ENCODE data around the gene ZNF232.
"Not testable (repeated sequence)": the region's sequence is repeated elsewhere in the genome, so short reads cannot be mapped to it uniquely, and the experiment has no call there.

The ZNF232 gene

DNA sequence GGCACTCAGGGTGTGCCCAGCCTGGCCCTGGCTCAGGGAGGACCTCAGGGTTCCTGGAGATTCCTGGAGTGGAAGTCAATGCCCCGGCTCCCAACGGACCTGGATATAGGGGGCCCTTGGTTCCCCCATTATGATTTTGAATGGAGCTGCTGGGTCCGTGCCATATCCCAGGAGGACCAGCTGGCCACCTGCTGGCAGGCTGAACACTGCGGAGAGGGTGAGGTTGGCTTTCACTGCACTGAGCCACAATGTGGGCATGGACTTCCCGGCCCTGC, 27.7 kb upstream of the ZNF232 start:
- no peaks in the 10 kb centered on the region for H3K79me2 ChIP-seq (ENCODE audit: insufficient read depth, low read length)
- H3K4me1 ChIP-seq (ENCODE audit: insufficient read depth, low read length, poor library complexity, severe bottlenecking): no peaks in the 10 kb centered on the region
- H2AFZ ChIP-seq (ENCODE audit: low read length): no peak overlapping the region
- no peaks in the 10 kb centered on the region for H3F3A ChIP-seq (ENCODE audit: low read depth)
- TF ChIP-seq EZH2phosphoT487 (IDR thresholded peaks at IDR 0.05; ENCODE audit: borderline replicate concordance): no peak
- TF ChIP-seq, protein P1, sequence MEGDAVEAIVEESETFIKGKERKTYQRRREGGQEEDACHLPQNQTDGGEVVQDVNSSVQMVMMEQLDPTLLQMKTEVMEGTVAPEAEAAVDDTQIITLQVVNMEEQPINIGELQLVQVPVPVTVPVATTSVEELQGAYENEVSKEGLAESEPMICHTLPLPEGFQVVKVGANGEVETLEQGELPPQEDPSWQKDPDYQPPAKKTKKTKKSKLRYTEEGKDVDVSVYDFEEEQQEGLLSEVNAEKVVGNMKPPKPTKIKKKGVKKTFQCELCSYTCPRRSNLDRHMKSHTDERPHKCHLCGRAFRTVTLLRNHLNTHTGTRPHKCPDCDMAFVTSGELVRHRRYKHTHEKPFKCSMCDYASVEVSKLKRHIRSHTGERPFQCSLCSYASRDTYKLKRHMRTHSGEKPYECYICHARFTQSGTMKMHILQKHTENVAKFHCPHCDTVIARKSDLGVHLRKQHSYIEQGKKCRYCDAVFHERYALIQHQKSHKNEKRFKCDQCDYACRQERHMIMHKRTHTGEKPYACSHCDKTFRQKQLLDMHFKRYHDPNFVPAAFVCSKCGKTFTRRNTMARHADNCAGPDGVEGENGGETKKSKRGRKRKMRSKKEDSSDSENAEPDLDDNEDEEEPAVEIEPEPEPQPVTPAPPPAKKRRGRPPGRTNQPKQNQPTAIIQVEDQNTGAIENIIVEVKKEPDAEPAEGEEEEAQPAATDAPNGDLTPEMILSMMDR (conservative IDR thresholded peaks at IDR 0.05; ENCODE audit: low read length): no peak
- H4K20me1 ChIP-seq (ENCODE audit: insufficient read depth, low read length, poor library complexity, severe bottlenecking): no peaks in the 10 kb centered on the region
- no peak overlapping the region for H3K4me3 ChIP-seq (ENCODE audit: low read length, poor library complexity, severe bottlenecking)
- no peaks in the 10 kb centered on the region for H3K9me2 ChIP-seq (replicated peaks; ENCODE audit: low read depth, low read length)
- no peak overlapping the region for H3K4me2 ChIP-seq (ENCODE audit: low read depth, low read length, poor library complexity, severe bottlenecking)
- no peak overlapping the region for H3K9ac ChIP-seq (ENCODE audit: low read depth, low read length, poor library complexity, severe bottlenecking)
- no peaks in the 10 kb centered on the region for H3K36me3 ChIP-seq (ENCODE audit: insufficient read depth, low read length)
- H3K9me3 ChIP-seq (ENCODE audit: insufficient read depth, low read depth, low read length): no peaks in the 10 kb centered on the region
- H3K27me3 ChIP-seq (ENCODE audit: insufficient read depth, low read length, poor library complexity, severe bottlenecking): no peaks in the 10 kb centered on the region

DNA sequence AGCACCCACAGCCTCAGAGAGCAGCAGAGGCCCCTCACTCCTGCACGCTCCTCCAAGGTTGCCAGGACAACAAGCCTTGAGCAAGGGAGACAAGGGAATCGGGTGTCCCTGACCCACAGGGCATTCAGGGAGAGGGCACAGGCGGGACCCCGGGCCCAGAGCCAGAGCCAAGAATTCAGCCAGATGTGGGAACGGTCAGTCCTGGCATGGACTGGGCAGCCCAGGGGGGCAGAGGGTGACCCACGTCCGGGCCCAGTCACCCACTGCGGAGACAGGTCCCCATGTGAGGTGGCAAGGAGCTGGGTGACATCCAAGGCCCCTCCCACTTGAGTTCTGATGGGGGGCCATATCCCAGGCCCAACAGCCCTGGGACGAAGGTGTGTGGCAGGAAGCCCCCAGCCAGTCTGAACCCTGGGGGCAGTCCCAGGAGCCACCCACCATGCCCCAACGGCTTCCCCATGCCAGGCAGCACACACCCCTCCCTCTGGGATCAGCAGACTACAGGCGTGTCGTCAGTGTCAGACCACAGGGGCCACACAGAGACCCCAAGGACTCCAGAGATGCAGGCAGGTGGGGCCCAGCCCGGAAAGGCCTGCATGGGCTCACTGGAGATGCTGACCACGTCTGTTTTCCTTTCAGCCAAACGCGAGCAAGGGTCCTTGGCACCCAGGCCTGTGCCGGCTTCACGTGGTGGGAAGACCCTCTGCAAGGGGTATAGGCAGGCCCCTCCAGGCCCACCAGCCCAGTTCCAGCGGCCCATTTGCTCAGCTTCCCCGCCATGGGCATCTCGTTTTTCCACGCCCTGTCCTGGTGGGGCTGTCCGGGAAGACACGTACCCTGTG, 27.2 kb upstream of the ZNF232 start:
- Histone ChIP-seq H3K4me3 (ENCODE audit: low read length, poor library complexity, severe bottlenecking) (no peak overlapping the region), H3K36me3 (ENCODE audit: insufficient read depth, low read length) (no peaks in the 10 kb centered on the region), H2AFZ (ENCODE audit: low read length) (no peak overlapping the region), H3K9ac (ENCODE audit: low read depth, low read length, poor library complexity, severe bottlenecking) (no peak overlapping the region), H3K4me2 (ENCODE audit: low read depth, low read length, poor library complexity, severe bottlenecking) (no peak overlapping the region), H3K9me3 (ENCODE audit: insufficient read depth, low read depth, low read length) (no peaks in the 10 kb centered on the region), H3K9me2 (replicated peaks; ENCODE audit: low read depth, low read length) (no peaks in the 10 kb centered on the region), H3K79me2 (ENCODE audit: insufficient read depth, low read length) (no peaks in the 10 kb centered on the region), H3K4me1 (ENCODE audit: insufficient read depth, low read length, poor library complexity, severe bottlenecking) (no peaks in the 10 kb centered on the region), H4K20me1 (ENCODE audit: insufficient read depth, low read length, poor library complexity, severe bottlenecking) (no peaks in the 10 kb centered on the region), H3K27me3 (ENCODE audit: insufficient read depth, low read length, poor library complexity, severe bottlenecking) (no peaks in the 10 kb centered on the region), H3F3A (ENCODE audit: low read depth) (no peaks in the 10 kb centered on the region)
- TF ChIP-seq, protein P1 (conservative IDR thresholded peaks at IDR 0.05; ENCODE audit: low read length): no peak
- no peak for TF ChIP-seq EZH2phosphoT487 (IDR thresholded peaks at IDR 0.05; ENCODE audit: borderline replicate concordance)

DNA sequence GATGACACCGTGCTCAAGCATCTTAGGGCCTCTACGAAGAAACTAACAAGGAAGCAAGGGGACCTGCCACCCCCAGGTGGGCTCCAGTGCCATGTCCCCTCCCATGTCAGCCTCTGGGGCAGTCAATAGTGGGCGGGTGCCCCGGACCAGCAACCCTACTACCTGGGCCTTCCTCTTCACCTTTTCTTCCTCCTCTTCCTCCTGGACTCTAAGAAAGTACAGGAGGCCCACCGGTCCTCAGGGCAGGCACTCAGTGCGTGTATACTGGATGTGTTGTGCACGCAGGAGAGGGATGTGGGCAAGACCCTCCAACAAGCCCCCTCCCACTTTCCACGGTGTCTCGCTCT, 26.5 kb upstream of the ZNF232 start:
- not testable (repeated sequence) for H4K20me1 ChIP-seq (ENCODE audit: insufficient read depth, low read length, poor library complexity, severe bottlenecking); H3K4me1 ChIP-seq (ENCODE audit: insufficient read depth, low read length, poor library complexity, severe bottlenecking); H3K36me3 ChIP-seq (ENCODE audit: insufficient read depth, low read length); H3K4me2 ChIP-seq (ENCODE audit: low read depth, low read length, poor library complexity, severe bottlenecking); H2AFZ ChIP-seq (ENCODE audit: low read length); H3K79me2 ChIP-seq (ENCODE audit: insufficient read depth, low read length); H3K9ac ChIP-seq (ENCODE audit: low read depth, low read length, poor library complexity, severe bottlenecking); H3K4me3 ChIP-seq (ENCODE audit: low read length, poor library complexity, severe bottlenecking); H3K9me3 ChIP-seq (ENCODE audit: insufficient read depth, low read depth, low read length); H3K9me2 ChIP-seq (replicated peaks; ENCODE audit: low read depth, low read length); H3K27me3 ChIP-seq (ENCODE audit: insufficient read depth, low read length, poor library complexity, severe bottlenecking); H3F3A ChIP-seq (ENCODE audit: low read depth)

DNA sequence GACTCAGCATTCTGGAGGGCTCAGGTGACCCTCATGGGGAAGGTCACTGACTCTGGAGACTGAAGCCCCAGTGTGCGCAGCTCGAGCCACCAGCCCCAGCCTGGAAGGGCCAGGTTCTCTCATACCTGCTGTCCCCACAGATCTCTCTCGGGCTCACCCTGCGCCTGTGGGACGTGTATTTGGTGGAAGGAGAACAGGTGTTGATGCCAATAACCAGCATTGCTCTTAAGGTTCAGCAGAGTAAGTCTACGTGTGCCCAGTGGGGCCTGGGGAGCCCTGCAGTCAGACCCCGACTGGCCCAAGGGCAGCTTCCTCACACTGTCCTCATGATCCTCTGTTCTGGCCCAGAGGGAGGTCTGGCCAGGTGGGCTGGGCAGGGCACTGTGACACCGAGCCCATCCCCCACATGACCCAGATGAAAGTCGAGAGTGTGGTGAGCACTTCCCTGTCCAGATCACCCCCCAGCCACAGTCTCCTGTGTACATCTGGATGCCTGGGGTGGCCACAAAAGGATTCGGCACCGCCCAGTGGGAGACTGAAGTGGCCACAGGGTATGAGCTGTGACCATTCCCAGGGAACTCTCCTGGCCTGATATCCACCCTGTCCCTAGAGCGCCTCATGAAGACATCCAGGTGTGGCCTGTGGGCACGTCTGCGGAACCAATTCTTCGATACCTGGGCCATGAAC, 26.0 kb upstream of the ZNF232 start:
- H3K9ac ChIP-seq (ENCODE audit: low read depth, low read length, poor library complexity, severe bottlenecking): not testable (repeated sequence)

DNA sequence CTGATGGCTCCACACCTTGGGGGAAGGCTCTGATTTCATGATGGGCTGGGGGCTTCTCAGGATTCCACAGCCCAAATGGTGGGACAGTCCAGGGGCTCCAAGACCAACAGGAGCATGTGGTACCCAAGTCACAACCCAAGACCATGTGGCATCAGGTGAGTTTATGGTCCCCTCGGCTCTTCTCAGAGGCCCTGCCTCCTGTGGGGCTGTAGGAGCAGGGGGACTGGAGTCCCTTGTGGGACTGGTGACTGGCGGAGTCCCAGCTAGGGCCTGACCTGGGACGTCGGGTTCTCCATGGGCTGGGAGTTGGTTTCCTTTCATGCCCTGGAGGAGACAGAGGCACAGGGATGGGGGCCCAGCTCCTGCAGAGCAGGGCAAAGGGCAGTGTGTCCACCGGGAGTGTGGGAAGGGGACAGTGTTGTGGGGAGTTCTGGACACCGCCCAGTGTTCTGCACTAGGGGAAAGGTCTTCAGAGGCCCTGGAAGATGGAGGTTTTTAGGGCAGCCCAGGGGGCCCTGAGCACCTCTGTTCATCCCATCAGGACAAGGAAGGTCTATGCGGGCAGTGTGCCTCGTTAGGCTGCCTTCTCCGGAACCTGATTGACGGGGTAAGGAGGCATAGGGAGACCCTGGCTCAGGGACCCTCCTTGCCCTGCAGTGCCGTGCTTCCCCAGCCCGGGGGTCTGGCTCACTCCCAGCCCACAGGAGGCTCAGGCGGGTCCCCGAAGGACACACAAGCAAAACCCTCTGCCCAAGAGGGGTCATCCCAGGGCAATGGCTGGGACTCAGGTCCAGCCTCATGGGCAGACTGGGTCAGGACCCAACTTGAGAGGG, 25.1 kb upstream of the ZNF232 start:
- H3F3A ChIP-seq (ENCODE audit: low read depth); H3K27me3 ChIP-seq (ENCODE audit: insufficient read depth, low read length, poor library complexity, severe bottlenecking); H3K4me2 ChIP-seq (ENCODE audit: low read depth, low read length, poor library complexity, severe bottlenecking); H3K9me3 ChIP-seq (ENCODE audit: insufficient read depth, low read depth, low read length); H2AFZ ChIP-seq (ENCODE audit: low read length); H3K4me3 ChIP-seq (ENCODE audit: low read length, poor library complexity, severe bottlenecking); H3K9ac ChIP-seq (ENCODE audit: low read depth, low read length, poor library complexity, severe bottlenecking); H3K9me2 ChIP-seq (replicated peaks; ENCODE audit: low read depth, low read length); H3K79me2 ChIP-seq (ENCODE audit: insufficient read depth, low read length); H4K20me1 ChIP-seq (ENCODE audit: insufficient read depth, low read length, poor library complexity, severe bottlenecking); H3K36me3 ChIP-seq (ENCODE audit: insufficient read depth, low read length); H3K4me1 ChIP-seq (ENCODE audit: insufficient read depth, low read length, poor library complexity, severe bottlenecking): not testable (repeated sequence)

More for the DNA sequence above, 26.0 kb upstream of the ZNF232 start:
- H3F3A ChIP-seq (ENCODE audit: low read depth); H3K36me3 ChIP-seq (ENCODE audit: insufficient read depth, low read length); H3K27me3 ChIP-seq (ENCODE audit: insufficient read depth, low read length, poor library complexity, severe bottlenecking); H3K9me3 ChIP-seq (ENCODE audit: insufficient read depth, low read depth, low read length); H3K79me2 ChIP-seq (ENCODE audit: insufficient read depth, low read length); H2AFZ ChIP-seq (ENCODE audit: low read length); H3K4me3 ChIP-seq (ENCODE audit: low read length, poor library complexity, severe bottlenecking); H3K4me1 ChIP-seq (ENCODE audit: insufficient read depth, low read length, poor library complexity, severe bottlenecking); H3K9me2 ChIP-seq (replicated peaks; ENCODE audit: low read depth, low read length); H4K20me1 ChIP-seq (ENCODE audit: insufficient read depth, low read length, poor library complexity, severe bottlenecking); H3K4me2 ChIP-seq (ENCODE audit: low read depth, low read length, poor library complexity, severe bottlenecking): not testable (repeated sequence)

Data from Loucy (cell line).